IgD-negative memory B cell (primary cell): ENCODE results near the gene WIPF3. TPM values are rescaled to one million over a fixed set of nuclear protein-coding genes. Genes with fewer than 3 reads are reported as not detected.
"Not testable (repeated sequence)": the region's sequence is repeated elsewhere in the genome, so short reads cannot be mapped to it uniquely, and the experiment has no call there.

Experiments used
- H3K27ac Mint-ChIP-seq, 3 donors: one replicate each; pipeline ENCODE4 v1.8.0; 2020 to 2022; ENCODE audit warnings: mild to moderate bottlenecking in 3 of 3, mixed read lengths in 3 of 3, moderate library complexity in 1 of 3
- H3K27me3 Mint-ChIP-seq: one replicate; pipeline ENCODE4 v1.8.0; 2021; ENCODE audit warnings: mixed read lengths
- H3K36me3 Mint-ChIP-seq: one replicate; pipeline ENCODE4 v1.8.0; 2020; ENCODE audit warnings: mild to moderate bottlenecking, mixed read lengths
- H3K4me1 Mint-ChIP-seq, 3 donors: one replicate each; pipeline ENCODE4 v1.8.0; 2020 to 2022; ENCODE audit warnings: mixed read lengths in 3 of 3, mild to moderate bottlenecking in 1 of 3
- H3K4me3 Mint-ChIP-seq, 4 donors: one replicate each; pipeline ENCODE4 v1.8.0; 2020 to 2022; ENCODE audit warnings: mild to moderate bottlenecking in 4 of 4, mixed read lengths in 4 of 4, moderate library complexity in 3 of 4
- H3K9me3 Mint-ChIP-seq, 3 donors: one replicate each; pipeline ENCODE4 v1.8.0; 2020 to 2021; ENCODE audit warnings: mixed read lengths in 3 of 3, mild to moderate bottlenecking in 1 of 3
- polyA plus RNA-seq: library from polyadenylated mRNA; unstranded; fragments of 300-500 nt; fragmentation: Illumina TruSeq; gene quantifications from one replicate; pipeline ENCODE4 v1.2.3, GENCODE V29; 2021

WIPF3 gene
- polyA plus RNA-seq, 1 donor from 2014 or later: not detected

GRCh38 chr7:29890251-29890650 lies 83.9 kb downstream of the WIPF3 start:
- H3K27ac Mint-ChIP-seq: no peak overlapping the region
- no peaks in the 10 kb centered on the region for H3K27me3 Mint-ChIP-seq
- no peaks in the 10 kb centered on the region for H3K4me1 Mint-ChIP-seq
- no peak overlapping the region for H3K4me3 Mint-ChIP-seq
- peaks cover 2% of the 10 kb centered on the region for H3K36me3 Mint-ChIP-seq
- peaks cover 0 to 2% (median 0%) of the 10 kb centered on the region in 3 donors for H3K9me3 Mint-ChIP-seq

DNA sequence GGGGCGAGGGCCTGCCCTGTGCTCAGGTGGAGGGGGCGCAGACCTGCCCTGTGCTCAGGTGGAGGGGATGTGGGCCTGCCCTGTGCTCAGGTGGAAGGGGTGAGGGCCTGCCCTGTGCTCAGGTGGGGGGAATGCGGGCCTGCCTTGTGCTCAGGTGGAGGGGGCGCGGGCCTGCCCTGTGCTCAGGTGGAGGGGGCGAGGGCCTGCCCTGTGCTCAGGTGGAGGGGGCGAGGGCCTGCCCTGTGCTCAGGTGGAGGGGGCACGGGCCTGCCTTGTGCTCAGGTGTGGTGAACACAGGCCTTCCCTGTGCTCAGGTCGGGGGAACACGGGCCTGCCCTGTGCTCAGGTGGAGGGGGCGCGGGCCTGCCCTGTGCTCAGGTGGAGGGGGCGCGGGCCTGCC lies 84.5 kb downstream of the WIPF3 start:
- H3K9me3 Mint-ChIP-seq, H3K27ac Mint-ChIP-seq, H3K36me3 Mint-ChIP-seq, H3K27me3 Mint-ChIP-seq, H3K4me1 Mint-ChIP-seq, H3K4me3 Mint-ChIP-seq: not testable (repeated sequence)

DNA sequence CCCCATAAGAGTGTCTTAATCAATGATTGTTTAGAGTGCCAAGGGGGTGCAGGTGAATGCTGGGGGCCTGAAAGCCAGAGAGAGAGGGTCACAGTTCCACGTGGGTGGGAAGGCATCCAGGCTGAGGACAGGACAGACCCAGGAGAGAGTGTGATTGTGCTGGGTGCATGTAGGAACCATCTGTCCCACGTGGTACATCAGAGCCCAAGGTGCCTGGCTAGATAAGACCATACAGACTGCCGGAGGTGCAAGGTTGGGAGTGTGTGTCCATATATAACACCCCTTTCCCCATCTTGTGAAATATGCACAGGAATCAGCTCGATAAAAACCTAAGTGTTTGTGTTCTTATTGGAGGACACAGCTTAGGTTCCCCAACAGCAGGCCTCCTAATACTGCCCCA lies 85.5 kb downstream of the WIPF3 start:
- no peak overlapping the region for H3K4me3 Mint-ChIP-seq
- no peaks in the 10 kb centered on the region for H3K27me3 Mint-ChIP-seq
- peaks cover 2% of the 10 kb centered on the region for H3K36me3 Mint-ChIP-seq
- H3K9me3 Mint-ChIP-seq: peaks cover under 1 to 5% (median 2%) of the 10 kb centered on the region in 3 donors
- H3K27ac Mint-ChIP-seq: no peak overlapping the region
- H3K4me1 Mint-ChIP-seq: no peaks in the 10 kb centered on the region

DNA sequence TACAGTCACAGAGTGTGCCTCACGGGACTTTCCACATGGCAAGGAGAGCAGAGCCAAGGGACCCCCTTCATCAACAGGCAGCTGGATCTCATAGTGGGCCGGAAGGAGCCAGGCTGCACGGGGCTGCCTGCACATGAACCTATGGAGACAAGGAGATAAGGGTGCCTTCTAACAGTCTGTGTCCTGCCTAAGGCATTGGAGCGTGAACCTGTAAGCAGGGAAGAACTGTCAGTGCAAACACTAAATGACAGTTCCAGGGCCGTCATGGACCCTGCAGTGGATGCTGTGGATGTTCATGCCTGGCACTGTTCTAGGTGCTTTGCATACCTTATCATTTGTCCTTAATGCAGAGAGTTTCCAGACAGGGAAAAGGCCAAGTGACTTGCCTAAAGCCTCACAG lies 85.9 kb downstream of the WIPF3 start:
- H3K4me1 Mint-ChIP-seq: no peaks in the 10 kb centered on the region
- H3K4me3 Mint-ChIP-seq: no peak overlapping the region
- peaks cover 4 to 5% (median 5%) of the 10 kb centered on the region in 3 donors for H3K9me3 Mint-ChIP-seq
- no peaks in the 10 kb centered on the region for H3K27me3 Mint-ChIP-seq
- peaks cover 2% of the 10 kb centered on the region for H3K36me3 Mint-ChIP-seq
- H3K27ac Mint-ChIP-seq: no peak overlapping the region

DNA sequence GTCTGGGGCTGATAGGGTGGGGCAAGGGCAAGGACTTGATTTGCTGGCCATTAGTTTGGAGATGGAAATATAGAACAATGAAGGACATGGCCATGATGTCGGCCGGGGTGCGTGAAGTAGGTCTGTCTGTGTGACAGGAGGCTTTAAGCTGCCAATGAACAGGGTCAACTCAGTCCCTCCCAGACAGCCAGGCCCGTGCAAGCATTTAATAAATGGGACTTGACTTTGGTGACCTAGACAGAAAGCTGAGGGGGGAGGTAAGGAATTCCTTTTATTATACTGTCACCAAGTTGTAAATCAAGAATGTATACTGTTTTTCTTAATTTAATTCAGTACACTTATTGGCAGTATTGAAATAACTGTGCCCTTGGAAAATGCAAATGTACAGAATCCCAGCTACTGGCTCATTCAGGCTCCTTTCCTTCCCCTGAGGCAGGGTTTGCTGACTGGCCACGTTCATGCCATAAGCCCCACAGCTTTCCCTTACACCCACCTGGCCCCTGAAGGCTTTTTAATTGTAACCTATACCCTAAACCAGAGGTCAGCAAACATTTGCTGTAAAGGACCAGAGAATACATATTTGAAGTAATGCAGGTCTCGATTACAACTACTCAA lies 87.2 kb downstream of the WIPF3 start:
- peaks cover 4 to 8% (median 5%) of the 10 kb centered on the region in 3 donors for H3K9me3 Mint-ChIP-seq
- no peaks in the 10 kb centered on the region for H3K27me3 Mint-ChIP-seq
- no peaks in the 10 kb centered on the region for H3K4me1 Mint-ChIP-seq
- H3K4me3 Mint-ChIP-seq: no peak overlapping the region
- H3K27ac Mint-ChIP-seq: no peak overlapping the region
- H3K36me3 Mint-ChIP-seq: peaks cover 2% of the 10 kb centered on the region

GRCh38 chr7:29894256-29894655 lies 87.9 kb downstream of the WIPF3 start:
- peaks cover 4 to 11% (median 9%) of the 10 kb centered on the region in 3 donors for H3K9me3 Mint-ChIP-seq
- no peak overlapping the region for H3K4me3 Mint-ChIP-seq
- H3K36me3 Mint-ChIP-seq: peaks cover 2% of the 10 kb centered on the region
- no peak overlapping the region for H3K27ac Mint-ChIP-seq
- no peaks in the 10 kb centered on the region for H3K27me3 Mint-ChIP-seq
- no peaks in the 10 kb centered on the region for H3K4me1 Mint-ChIP-seq

GRCh38 chr7:29895559-29895958 lies 89.3 kb downstream of the WIPF3 start:
- Mint-ChIP-seq H3K27me3 (peaks cover 2% of the 10 kb centered on the region), H3K4me1 (no peaks in the 10 kb centered on the region), H3K36me3 (no peaks in the 10 kb centered on the region), H3K9me3 (peaks cover 4 to 12% (median 9%) of the 10 kb centered on the region in 3 donors), H3K27ac (no peak overlapping the region), H3K4me3 (no peak overlapping the region)

- no peaks in the 10 kb centered on the region for H3K4me1 Mint-ChIP-seq
- H3K4me3 Mint-ChIP-seq: no peak overlapping the region
- H3K9me3 Mint-ChIP-seq: peaks cover 4 to 12% (median 7%) of the 10 kb centered on the region in 3 donors
- no peak overlapping the region for H3K27ac Mint-ChIP-seq
- H3K36me3 Mint-ChIP-seq: peaks cover 2% of the 10 kb centered on the region
- H3K27me3 Mint-ChIP-seq: peaks cover 2% of the 10 kb centered on the region
Observed at GRCh38 chr7:29896685-29897411, 90.5 kb downstream of the WIPF3 start.

GRCh38 chr7:29898301-29898700 lies 92.0 kb downstream of the WIPF3 start:
- Mint-ChIP-seq H3K4me1 (no peaks in the 10 kb centered on the region), H3K27ac (no peak overlapping the region), H3K9me3 (peaks cover 4 to 12% (median 7%) of the 10 kb centered on the region in 3 donors), H3K36me3 (peaks cover 2% of the 10 kb centered on the region), H3K27me3 (peaks cover 2% of the 10 kb centered on the region), H3K4me3 (no peak overlapping the region)

DNA sequence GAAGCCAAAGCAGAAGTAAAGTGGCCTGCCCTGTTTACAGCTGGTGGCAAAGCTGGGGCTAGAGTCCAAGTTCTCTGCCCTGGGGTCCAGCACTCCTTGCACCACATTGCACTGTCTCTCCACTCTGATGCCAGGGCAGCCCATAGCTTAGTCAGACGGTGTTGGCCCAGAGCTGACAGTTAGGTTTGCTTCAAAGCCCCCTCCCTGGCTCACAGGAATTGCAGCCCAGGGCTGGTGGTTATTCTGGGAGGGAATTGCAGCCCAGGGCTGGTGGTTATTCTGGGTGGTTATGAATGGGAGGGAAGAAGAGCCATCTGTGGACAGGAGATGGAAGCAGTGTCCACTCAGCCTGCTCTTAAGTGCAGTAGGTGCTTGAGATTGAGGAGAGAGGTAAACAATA lies 94.4 kb downstream of the WIPF3 start:
- Mint-ChIP-seq H3K27ac (no peak overlapping the region), H3K36me3 (peaks cover 2% of the 10 kb centered on the region), H3K4me1 (no peaks in the 10 kb centered on the region), H3K9me3 (peaks cover 7 to 18% (median 12%) of the 10 kb centered on the region in 3 donors), H3K4me3 (no peak overlapping the region), H3K27me3 (peaks cover 5% of the 10 kb centered on the region)

DNA sequence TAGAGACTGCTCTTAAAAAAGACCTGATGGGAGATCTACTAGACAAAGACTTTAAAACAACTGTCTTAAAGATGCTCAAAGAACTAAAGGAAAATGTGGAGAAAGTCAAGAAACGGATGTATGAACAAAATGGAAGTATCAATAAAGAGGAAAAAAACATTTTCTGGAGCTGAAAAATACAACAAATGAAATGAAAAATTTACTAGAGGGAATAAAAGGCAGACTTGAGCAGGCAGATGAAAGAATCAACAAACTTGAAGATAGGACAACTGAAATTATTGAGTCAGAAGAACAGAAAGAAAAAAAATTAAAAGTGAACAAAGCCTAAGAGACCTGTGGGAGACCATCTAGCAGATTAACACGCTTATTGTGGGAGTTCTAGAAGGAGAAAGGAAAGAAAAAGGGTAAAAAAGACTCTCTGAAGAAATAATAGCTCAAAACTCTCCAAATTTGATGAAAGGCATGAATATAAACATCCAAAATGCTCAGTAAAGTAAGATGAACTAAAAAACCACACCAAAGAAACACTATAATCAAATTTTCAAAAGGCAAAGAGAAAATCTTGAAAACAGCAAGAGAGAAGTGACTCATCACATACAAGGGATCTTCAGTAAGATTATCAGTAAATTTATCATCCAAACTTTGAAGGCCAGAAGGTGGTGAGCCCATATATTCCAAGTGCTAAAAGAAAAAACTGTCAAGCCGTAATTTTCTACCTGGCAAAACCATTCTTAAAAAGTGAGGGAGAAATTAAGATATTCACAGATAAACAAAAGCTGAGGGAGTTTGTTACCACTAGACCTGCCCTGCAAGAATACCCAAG lies 100.1 kb downstream of the WIPF3 start:
- H3K4me3 Mint-ChIP-seq: peak overlapping the region in 1 of 4 donors; percentile 24
- peaks cover 12 to 32% (median 22%) of the 10 kb centered on the region in 3 donors for H3K9me3 Mint-ChIP-seq
- H3K36me3 Mint-ChIP-seq: peaks cover 12% of the 10 kb centered on the region
- peaks cover 3% of the 10 kb centered on the region for H3K27me3 Mint-ChIP-seq
- H3K4me1 Mint-ChIP-seq: no peaks in the 10 kb centered on the region
- no peak overlapping the region for H3K27ac Mint-ChIP-seq

DNA sequence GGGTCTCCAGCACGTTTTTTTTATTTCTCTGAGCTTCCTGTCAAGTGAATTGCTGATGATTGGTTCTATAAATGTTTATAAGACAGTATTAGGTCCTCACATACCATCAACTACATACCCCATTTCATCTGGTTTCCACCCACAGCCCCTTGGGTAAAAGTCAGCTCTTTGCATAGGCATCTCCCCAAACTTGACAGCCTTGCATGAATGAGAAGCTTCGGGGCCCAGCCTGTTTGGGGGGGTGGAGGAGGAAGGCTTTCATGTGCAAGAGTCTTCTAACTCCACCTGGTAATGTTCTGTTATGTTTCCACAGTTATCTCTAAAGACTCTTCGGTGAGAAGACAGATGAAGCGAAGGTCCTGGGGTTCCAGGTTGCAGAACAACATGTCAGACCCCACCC lies 107.9 kb downstream of the WIPF3 start:
- Mint-ChIP-seq H3K36me3 (peaks cover 3% of the 10 kb centered on the region), H3K27ac (no peak overlapping the region), H3K4me1 (no peaks in the 10 kb centered on the region), H3K27me3 (no peaks in the 10 kb centered on the region), H3K4me3 (no peak overlapping the region), H3K9me3 (no peaks in the 10 kb centered on the region)

GRCh38 chr7:29915481-29916215 lies 109.3 kb downstream of the WIPF3 start:
- Mint-ChIP-seq H3K27me3 (no peaks in the 10 kb centered on the region), H3K4me3 (no peak overlapping the region), H3K36me3 (peaks cover 5% of the 10 kb centered on the region), H3K27ac (no peak overlapping the region), H3K4me1 (no peaks in the 10 kb centered on the region), H3K9me3 (no peaks in the 10 kb centered on the region)

DNA sequence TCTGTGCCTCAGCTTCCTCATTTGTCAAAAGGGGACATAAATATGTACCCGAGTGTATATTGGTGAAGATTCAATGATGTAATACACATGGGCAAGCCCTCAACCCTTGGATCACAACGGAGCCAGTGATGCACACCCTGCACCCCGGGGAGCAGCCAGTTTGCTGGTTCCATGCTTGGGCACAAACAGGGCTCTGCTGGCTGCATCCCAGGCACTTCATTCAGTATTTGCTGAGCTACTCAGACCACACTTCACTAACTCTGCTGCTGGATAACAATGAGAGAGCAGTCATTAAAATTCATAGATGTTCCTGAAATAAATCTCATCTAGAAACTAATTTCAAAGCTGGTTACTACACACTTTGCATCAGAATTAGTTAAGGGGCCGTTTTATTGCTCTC lies 111.3 kb downstream of the WIPF3 start:
- Mint-ChIP-seq H3K9me3 (no peaks in the 10 kb centered on the region), H3K27me3 (no peaks in the 10 kb centered on the region), H3K36me3 (peaks cover 5% of the 10 kb centered on the region), H3K27ac (no peak overlapping the region), H3K4me3 (no peak overlapping the region), H3K4me1 (no peaks in the 10 kb centered on the region)

GRCh38 chr7:29918850-29919249 lies 112.5 kb downstream of the WIPF3 start:
- Mint-ChIP-seq H3K4me1 (no peaks in the 10 kb centered on the region), H3K27me3 (no peaks in the 10 kb centered on the region), H3K9me3 (no peaks in the 10 kb centered on the region), H3K27ac (no peak overlapping the region), H3K36me3 (peaks cover 3% of the 10 kb centered on the region), H3K4me3 (no peak overlapping the region)
